ENCODE results near the gene FANK1. TPM values are rescaled to one million over a fixed set of nuclear protein-coding genes. Genes with fewer than 3 reads are reported as not detected.
"Not testable (repeated sequence)": the region's sequence is repeated elsewhere in the genome, so short reads cannot be mapped to it uniquely, and the experiment has no call there.

FANK1 gene
- 10 to 100 TPM in 2 of 9 donors, 1 to 10 TPM in 7; 1.7 to 23.7 (median 3.9) TPM for total RNA-seq
- 10 to 100 TPM in 2 of 3 donors, 1 to 10 TPM in 1; 3.7 to 19.1 (median 17.9) TPM for polyA plus RNA-seq
- long read RNA-seq, donor 1, partial matches to known transcripts: 0 of 1 reads
- long read RNA-seq, donor 1, other reads (novel, unspliced or antisense): 0 of 1 reads
- long read RNA-seq, donor 2, partial matches to known transcripts: 9 of 9 reads
- long read RNA-seq, donor 2, other reads (novel, unspliced or antisense): 0 of 9 reads
- long read RNA-seq, donor 3: 0 reads
- long read RNA-seq, donor 4, partial matches to known transcripts: 1 of 5 reads
- long read RNA-seq, donor 4, other reads (novel, unspliced or antisense): 4 of 5 reads
- long read RNA-seq, donor 5, partial matches to known transcripts: 1 of 10 reads
- long read RNA-seq, donor 5, other reads (novel, unspliced or antisense): 8 of 10 reads
- long read RNA-seq, donor 6, partial matches to known transcripts: 0 of 2 reads
- long read RNA-seq, donor 6, other reads (novel, unspliced or antisense): 1 of 2 reads
- long read RNA-seq, donor 7, partial matches to known transcripts: 0 of 1 reads
- long read RNA-seq, donor 7, other reads (novel, unspliced or antisense): 0 of 1 reads
- long read RNA-seq, donor 8, partial matches to known transcripts: 6 of 8 reads
- long read RNA-seq, donor 8, other reads (novel, unspliced or antisense): 0 of 8 reads
- long read RNA-seq, donor 9, partial matches to known transcripts: 0 of 1 reads
- long read RNA-seq, donor 9, other reads (novel, unspliced or antisense): 0 of 1 reads
- long read RNA-seq, donor 10: 0 reads

GRCh38 chr10:125896088-125896934, at the start of gene FANK1:
Gene FANK1, plus strand, starts transcription at chr10:125896564. Its CDS starts 79 bp downstream, at chr10:125896643.
- H3K27me3 ChIP-seq; H3K36me3 ChIP-seq (replicated peaks in 1 of 2); H3K9me3 ChIP-seq (replicated peaks in 1 of 3); intact Hi-C loops (cut with DNase I): not testable (repeated sequence)
- Histone ChIP-seq H3K27ac (peak within 1 kb of the TSS; percentile 26 to 96 (median 89)), H3K4me1 (replicated peaks in 1 of 2) (peaks cover 0 to 14% of the 10 kb centered on the region in 2 donors), H3K4me3 (peak within 1 kb of the TSS; percentile 5 to 84 (median 70))
- TF ChIP-seq POLR2A (IDR thresholded peaks at IDR 0.05): peak in 1 of 2 donors; percentile 74
- WGBS, 4 donors: 21 to 47% (median 32%) methylated on average over 64 to 106 of the region's 106 CpGs
- peak; percentile 88 to 96 (median 94) for DNase-seq

GRCh38 chr10:125846894-125847293, 49.5 kb upstream of the FANK1 start:
- Histone ChIP-seq H3K4me3 (no peak overlapping the region), H3K4me1 (replicated peaks in 1 of 2) (peaks cover 7 to 14% of the 10 kb centered on the region in 2 donors), H3K9me3 (replicated peaks in 1 of 3) (no peaks in the 10 kb centered on the region), H3K27me3 (no peaks in the 10 kb centered on the region), H3K27ac (no peak overlapping the region), H3K36me3 (replicated peaks in 1 of 2) (peaks cover 0 to 22% of the 10 kb centered on the region in 2 donors)
- DNase-seq: no peak
- WGBS, 4 donors: 90 to 100% (median 97%) methylated on average over 3 of the region's 3 CpGs
- intact Hi-C loops (cut with DNase I): no loop called here
- TF ChIP-seq POLR2A (IDR thresholded peaks at IDR 0.05) (no peak), CTCF (IDR thresholded peaks at IDR 0.05) (no peak)

- H3K36me3 ChIP-seq (replicated peaks in 1 of 2): peaks cover 0 to 27% of the 10 kb centered on the region in 2 donors
- no peak for TF ChIP-seq CTCF (IDR thresholded peaks at IDR 0.05)
- TF ChIP-seq POLR2A (IDR thresholded peaks at IDR 0.05): no peak
- DNase-seq: no peak
- no peak overlapping the region for H3K4me3 ChIP-seq
- no peaks in the 10 kb centered on the region for H3K27me3 ChIP-seq
- H3K27ac ChIP-seq: no peak overlapping the region
- 87 to 96% (median 94%) methylated on average over 2 of the region's 2 CpGs; no CpG with 5 or more reads in 1 of the 4 donors for WGBS, 4 donors
- H3K9me3 ChIP-seq (replicated peaks in 1 of 3): no peaks in the 10 kb centered on the region
- intact Hi-C loops (cut with DNase I): no loop called here
- H3K4me1 ChIP-seq (replicated peaks in 1 of 2): peaks cover 7 to 14% of the 10 kb centered on the region in 2 donors
Measured at GRCh38 chr10:125848371-125848770, 48.0 kb upstream of the FANK1 start.

GRCh38 chr10:125848857-125849256, 47.5 kb upstream of the FANK1 start:
- Histone ChIP-seq H3K4me1 (replicated peaks in 1 of 2) (peaks cover 7 to 14% of the 10 kb centered on the region in 2 donors), H3K36me3 (replicated peaks in 1 of 2) (peaks cover 0 to 27% of the 10 kb centered on the region in 2 donors), H3K4me3 (no peak overlapping the region), H3K9me3 (replicated peaks in 1 of 3) (no peaks in the 10 kb centered on the region), H3K27me3 (no peaks in the 10 kb centered on the region), H3K27ac (no peak overlapping the region)
- TF ChIP-seq CTCF (IDR thresholded peaks at IDR 0.05) (no peak), POLR2A (IDR thresholded peaks at IDR 0.05) (no peak)
- no peak for DNase-seq
- WGBS, 4 donors: 96 to 100% (median 97%) methylated on average over 2 of the region's 2 CpGs
- intact Hi-C loops (cut with DNase I): no loop called here
